GM19239 (cell line): ENCODE data around the gene TMEM89.

Source experiments
- DNase-seq: peaks from one replicate; pipeline ENCODE4 v3.0.0; 2011; ENCODE audit warnings: low spot score; ENCODE audit not compliant: insufficient read length
- FAIRE-seq: peaks from 2 replicates; lab custom pipeline; 2011; peaks lifted over from hg19 to GRCh38; lab: Jason Lieb, UNC

TMEM89 gene, protein sequence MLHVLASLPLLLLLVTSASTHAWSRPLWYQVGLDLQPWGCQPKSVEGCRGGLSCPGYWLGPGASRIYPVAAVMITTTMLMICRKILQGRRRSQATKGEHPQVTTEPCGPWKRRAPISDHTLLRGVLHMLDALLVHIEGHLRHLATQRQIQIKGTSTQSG

DNA sequence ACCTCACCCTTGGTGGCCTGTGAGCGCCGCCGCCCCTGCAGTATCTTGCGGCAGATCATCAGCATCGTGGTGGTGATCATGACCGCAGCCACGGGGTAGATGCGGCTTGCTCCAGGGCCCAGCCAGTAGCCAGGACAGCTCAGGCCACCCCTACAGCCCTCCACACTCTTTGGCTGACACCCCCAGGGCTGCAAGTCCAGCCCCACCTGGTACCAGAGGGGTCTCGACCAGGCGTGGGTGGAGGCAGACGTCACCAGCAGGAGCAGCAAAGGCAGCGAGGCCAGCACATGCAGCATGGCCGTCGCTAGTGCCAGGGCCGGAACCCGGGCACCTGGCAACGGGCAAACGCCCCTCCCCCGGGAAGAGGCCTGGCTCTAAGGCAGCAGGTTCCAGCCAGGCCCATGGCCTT, at the start of gene TMEM89:
TMEM89 (minus strand) TSS at position 309 of the 409 bp plus-strand sequence; CDS start at position 296, 13 bp downstream.
- FAIRE-seq: no peak
- no peak for DNase-seq

DNA sequence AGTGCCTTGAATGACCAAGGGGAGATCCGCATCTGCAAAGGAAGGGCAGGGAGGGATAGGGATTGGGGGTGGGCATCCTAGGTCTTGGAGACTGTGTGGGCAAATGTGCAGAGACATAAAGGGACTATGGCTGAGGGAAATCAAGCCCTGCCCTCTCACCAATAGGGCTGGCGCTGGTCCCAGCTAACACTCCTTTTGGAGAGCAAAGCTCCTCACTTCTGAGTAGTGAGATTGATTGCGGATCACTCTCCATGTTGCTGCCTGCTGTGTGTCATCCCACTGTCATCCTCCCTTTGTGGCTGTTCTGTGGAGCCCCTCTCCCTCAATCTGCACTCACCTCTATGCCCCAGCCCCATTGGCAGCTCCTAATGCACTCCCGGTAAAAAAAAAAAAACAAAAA, 43.4 kb upstream of the TMEM89 start:
- no peak for DNase-seq
- FAIRE-seq: no peak

DNA sequence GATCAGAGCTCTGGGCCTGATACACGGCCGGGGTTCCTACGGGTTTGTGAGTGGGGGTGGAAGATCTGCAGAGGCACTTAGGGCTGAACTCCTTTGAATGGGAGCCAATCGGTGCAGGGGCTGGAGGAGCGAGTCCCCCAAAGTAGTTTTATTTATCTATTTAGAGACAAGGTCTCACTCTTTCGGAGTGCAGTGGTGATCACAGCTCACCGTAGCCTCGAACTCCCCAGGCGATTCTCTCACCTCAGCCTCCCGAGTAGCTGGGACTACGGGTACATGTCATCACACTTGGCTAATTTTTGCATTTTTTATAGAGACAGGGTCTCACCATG, 42.7 kb upstream of the TMEM89 start:
- no peak for FAIRE-seq
- no peak for DNase-seq

DNA sequence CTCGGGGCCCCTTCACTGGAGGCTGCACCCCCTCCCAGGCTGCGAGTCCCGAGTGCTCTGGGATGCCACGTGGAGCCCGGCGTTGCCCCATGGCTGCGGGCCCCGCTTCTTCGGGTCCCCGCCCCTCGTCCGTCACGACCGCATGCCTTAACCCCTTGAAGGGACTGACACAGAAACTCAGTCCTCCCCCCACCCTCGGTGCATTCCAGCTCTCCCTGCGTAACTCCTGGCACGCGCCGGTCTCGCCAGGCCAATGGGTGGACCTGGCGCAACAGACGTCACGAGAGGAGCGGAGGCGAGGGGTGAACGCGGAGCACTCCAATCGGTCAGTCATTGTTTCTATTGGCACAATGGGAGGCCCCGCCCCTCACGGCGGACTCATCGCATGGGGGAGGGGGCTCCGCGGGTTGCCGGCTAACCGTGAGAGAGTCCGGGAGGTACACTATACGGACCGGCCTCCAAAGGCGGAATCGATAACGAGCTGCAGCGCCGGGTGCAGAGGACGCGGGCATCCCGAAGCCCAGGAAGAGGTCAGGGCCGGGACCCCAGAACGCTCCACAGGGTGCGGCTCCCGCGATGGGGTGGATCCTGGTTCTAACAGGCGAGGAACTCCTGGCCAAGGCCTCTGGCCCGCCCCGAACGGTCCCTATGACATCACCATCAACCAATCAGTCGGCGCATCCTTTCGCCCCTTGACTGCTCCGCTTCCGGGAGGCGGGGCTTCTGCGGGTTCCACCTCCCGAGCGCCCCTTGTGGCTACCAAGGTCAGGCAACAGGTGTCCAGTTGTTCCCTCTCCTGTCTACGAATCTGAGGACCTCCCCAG, 42.1 kb upstream of the TMEM89 start:
- peak; percentile 99 for DNase-seq
- peak; percentile 98 for FAIRE-seq

DNA sequence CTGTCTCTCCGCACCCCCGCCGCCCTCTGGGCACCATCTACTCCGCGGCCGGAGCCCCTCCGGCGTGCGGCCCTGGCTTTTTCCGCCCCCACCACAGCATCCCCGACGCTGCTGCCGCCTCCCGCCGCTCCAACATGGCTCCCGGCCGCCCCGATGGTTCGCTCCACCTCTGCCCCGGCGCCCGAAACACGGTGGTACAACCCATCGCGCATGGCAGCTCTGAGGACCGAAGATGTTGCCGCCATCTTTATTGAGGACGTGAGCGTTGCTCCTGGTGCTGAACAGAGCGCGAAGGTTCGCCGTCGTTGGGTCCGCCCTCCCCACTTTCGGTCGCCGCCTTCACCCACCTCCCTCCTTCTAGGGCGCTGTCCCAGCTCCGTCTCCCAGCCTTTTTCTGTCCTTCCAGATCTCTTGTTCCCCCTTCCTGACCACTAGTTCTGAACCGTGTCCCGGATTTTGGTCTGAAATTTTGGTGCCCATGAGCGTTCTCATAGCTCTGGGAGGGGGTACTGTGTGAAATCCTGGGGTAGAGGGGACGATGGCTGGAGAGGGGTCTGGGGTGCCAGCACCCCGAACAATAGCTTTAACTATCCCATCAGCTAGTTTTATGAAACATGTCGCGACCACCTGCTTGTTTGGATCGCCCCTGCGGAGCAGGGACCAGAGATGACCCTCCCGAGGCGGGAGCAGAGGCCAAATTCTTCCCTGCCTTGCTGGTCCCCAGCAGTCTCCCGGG, 41.4 kb upstream of the TMEM89 start, which contains the start of gene CELSR3:
CELSR3 (minus strand) TSS at position 134 of the 736 bp plus-strand sequence. CDS start 252 bp downstream, outside the sequence.
- FAIRE-seq (peak; percentile 85), DNase-seq (peak; percentile 54)

DNA sequence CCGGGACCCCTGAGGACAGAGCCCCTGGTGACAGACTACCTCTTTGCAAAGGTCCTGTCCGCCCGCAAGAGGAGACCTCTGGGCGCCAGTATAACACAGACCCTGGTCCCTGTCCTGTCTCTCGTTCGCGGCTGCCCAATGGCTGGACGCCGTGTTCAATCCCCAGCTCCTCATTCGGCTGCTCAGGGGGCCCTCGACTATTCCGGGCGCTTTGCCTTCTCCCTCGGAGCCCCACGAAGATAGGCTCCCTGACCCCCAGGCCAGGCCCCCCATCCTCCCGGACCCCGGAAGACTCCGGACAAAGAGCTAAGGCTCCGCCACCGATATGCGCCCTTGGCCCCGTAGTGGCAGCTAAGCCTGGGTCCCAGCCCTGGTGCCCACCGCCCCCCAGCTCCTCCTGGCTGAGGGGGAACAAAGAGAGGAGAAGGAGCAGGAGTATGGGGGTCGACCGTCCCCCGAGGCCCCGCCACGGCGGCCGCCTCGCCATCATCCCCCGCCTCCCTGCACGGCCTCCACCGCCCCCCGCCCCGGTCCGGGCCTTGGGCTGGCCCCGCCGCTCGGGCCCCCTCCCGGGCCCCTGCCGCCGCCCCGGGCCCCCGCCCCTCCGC, 40.7 kb upstream of the TMEM89 start:
- DNase-seq: no peak
- no peak for FAIRE-seq

DNA sequence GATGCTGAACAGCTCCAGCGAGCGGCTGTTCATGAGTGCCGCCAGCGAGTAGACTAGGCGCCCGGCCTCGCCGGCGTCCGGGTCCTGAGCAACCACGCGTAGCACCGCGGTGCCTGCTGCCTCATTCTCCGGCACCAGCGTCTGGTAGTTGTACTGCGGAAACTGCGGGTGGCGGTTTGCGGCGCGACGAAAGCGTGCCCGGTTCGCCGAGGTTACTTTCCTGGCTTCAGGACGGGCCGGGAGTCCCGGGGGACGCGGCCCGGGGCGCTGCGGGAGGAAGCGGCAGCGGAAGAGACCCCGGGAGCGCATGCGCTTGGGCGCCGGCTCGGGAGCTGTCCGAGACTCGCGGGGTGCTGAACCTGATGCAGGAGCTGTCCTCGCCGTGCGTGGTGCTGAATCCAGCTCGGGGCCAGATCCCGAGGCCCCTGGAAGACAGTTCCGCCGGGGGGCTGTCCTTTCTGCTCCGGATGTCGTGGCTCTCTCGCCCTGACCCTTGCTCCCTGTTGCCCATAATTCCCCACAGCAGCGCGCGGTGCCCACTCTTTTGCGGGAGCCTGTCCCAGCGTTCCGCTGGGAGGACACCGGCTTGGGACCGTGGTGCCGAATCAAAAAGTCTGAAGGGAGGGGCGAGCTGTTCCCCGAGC, 40.1 kb upstream of the TMEM89 start:
- DNase-seq: peak; percentile 79
- no peak for FAIRE-seq

DNA sequence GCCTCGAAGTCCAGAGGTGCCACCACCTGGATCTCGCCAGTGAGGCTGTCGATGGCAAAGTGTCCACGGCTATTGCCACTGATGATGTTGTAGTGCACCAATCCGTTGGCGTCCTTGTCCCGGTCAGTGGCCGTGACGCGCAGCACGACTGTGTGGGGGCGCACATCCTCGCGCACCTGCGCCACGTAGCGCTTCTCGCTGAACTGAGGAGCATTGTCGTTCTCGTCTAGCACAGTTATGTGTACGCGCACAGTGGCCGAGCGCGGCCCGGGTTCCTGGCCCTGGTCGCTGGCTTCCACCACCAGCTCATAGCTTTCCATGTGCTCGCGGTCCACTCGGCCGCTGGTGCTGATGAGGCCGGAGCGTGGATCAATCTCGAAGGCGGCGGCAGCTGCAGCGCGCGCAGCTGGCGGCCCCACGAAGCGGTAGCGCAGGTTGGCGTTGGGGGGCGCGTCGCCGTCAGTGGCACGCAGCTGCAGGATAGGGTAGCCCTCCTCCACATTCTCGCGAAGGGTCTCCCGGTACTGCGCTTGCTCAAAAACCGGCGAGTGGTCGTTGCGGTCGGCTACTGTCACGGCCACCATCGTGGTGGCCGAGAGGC, 39.3 kb upstream of the TMEM89 start:
- no peak for DNase-seq
- no peak for FAIRE-seq

DNA sequence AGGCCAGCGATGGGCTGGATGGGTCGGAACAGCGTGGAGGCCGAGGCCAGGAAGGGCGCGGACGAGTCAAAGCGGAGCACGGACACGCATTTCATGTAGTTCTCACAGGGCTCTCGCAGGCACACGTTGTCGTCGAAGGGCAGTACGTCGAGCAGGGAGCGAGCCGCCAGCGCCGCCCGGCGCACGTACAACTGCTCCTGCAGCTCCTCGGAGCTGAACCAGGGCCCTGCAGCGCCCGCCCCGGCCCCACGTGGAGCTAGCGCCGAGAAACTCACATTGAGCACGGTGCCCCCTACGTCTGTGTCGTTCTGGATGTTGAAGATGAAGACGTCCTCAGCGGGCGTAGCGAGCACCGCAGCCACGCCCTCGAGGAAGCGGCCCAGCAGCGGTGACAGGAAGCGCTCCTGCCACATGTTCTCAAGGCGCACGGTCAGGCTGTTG, 35.3 kb upstream of the TMEM89 start:
- DNase-seq: no peak
- no peak for FAIRE-seq

DNA sequence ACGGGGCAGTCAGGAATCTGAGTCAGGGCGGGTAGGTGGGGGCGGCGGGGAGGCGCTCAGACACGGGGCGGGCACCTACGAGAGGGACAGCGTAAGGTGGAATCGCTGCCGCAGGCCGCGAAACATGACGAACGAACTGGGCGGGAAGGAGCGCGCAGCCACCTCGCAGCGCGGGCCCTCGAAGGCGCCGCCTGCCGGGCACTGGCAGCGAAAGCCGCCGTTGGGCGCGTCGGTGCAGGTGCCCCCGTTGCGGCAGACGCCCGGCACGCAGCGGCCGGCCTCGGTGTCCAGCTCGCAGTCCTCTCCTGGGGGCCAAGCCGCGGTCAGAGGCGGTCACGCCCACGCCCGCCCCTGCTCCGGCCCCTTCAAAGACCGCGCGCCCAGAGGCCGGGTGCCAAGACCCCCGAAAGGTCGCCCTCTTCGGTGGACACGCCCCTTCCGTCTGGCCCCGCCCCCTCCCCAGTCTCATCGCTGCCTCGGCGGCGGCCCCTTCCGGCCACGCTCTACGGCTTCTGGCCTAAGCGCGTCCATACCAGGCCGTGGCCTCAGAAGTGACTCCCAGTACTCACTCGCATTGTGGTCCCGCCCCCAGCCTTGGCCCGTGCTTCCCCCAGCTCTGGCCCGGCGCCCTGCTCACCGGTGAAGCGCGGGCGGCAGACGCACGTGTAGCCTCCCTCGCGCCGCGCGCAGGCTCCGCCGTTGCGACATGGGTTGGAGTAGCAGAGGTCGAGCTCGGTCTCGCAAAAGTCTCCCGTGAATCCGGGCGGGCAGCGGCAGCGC, 34.7 kb upstream of the TMEM89 start:
- peak; percentile 95 for DNase-seq
- peak; percentile 87 for FAIRE-seq

DNA sequence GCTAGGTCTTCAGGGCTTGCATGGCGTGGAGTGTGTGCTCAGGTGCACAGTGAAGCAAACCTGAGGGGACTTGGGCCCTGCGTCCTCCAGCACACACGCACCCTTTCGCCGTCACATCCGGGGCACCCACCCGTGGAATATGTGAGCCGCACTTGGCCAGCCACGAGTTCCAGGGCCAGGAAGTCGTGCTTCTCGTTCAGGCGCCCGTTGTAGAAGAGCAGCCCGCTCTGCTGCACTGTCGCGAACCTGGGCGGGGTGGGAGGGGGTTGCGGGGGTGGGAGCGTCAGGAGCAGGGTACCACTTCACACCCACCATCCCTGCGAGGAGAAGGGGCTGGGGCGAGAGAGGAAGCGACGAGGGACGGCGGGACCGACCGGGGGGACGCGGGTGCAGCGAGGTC, 34.0 kb upstream of the TMEM89 start:
- DNase-seq (no peak), FAIRE-seq (no peak)

DNA sequence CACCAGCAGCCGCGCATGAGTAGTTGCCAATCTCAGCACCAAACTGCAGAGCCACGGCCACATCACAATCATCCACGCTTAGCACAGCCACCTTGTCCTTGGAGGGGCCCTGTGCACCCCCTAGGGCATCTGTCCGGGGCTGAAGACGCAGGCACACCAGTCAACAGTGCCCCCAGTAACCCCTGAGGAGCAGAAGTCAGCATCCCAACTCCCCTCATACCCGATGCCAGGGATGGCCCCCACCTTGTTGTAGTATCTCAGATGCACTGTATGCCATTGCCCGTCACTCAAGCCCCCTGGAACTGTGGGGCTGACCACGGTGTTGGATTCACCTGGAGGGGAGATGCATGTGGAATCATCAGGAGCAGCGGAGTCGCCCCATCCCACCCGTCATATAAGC, 33.5 kb upstream of the TMEM89 start:
- DNase-seq (no peak), FAIRE-seq (no peak)

DNA sequence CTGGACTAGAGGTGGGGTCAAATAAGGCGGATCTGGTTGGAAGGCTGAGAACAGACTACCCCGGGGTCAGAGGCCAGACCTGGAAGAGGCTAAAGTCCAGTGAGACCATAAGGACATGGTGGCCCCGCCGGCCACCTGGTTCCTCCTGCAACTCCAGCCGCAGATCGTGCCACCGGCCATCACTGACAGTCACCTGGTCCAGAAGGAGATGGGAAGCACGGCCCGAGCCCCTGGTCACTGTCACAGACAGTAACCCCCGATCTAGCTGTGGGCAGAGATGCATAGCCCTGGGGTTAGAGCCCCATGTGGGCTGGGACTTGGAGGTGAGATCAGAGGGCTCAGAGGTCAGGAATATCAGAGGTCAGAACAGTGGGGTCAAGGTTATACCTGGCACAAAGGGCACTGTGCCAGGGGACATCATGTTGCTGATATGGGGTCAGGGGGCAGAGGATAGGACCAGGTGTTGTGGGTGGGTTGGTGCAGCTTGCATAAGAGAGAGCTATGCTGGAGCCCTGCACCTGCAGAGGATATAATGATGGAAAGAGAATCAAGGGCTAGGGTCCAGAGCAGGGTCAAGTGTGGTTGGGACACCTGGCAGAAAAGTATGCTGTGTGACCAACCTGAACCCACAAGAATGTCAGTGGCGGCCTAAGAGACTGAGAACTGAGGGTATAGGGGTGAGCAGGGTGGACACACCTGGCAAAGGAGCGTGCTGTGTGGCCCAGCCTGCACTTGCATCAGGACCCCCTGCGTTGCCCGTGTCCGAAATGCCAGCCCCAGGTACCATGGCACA, 31.6 kb upstream of the TMEM89 start:
- DNase-seq (no peak), FAIRE-seq (no peak)

DNA sequence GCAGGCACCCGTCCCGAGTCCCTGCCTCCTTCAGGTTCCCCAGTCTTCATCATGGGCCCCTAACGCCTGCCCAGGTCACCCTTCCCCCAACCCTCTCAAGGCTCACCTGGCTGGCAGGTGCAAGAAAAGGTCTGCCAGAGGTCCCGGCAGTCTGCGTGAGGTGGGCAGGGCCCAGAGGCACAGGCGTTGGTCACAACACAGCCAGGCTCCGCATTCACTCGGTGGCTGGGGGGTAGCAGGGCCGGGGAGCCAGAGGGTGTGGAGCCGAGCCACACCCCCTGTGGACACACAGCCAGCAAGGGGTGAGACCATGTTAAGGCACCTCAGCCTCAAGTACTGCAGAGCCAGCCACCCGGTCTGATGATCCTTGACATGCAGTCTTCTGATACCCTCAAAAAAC, 30.2 kb upstream of the TMEM89 start:
- FAIRE-seq: no peak
- no peak for DNase-seq

DNA sequence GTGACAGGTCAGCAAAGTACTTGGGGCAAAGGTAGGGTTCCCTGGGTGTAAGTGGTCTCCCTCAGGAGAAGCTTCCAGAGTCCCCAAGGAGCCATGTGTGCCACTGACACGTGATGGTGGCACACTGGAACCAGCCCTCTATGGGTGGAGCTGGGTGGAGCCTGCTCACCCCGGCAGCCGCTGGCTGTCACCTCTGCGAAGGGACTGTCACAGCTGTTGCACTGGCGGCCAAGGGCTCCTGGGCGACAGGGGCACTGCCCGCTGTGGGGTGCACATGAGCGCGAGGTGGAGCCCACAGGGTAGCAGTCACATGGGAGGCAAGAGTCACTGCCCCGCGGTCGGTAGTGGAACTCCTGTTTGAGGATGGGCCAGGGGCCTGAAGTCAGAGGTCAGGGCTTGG, 29.2 kb upstream of the TMEM89 start:
- DNase-seq: no peak
- FAIRE-seq: no peak

DNA sequence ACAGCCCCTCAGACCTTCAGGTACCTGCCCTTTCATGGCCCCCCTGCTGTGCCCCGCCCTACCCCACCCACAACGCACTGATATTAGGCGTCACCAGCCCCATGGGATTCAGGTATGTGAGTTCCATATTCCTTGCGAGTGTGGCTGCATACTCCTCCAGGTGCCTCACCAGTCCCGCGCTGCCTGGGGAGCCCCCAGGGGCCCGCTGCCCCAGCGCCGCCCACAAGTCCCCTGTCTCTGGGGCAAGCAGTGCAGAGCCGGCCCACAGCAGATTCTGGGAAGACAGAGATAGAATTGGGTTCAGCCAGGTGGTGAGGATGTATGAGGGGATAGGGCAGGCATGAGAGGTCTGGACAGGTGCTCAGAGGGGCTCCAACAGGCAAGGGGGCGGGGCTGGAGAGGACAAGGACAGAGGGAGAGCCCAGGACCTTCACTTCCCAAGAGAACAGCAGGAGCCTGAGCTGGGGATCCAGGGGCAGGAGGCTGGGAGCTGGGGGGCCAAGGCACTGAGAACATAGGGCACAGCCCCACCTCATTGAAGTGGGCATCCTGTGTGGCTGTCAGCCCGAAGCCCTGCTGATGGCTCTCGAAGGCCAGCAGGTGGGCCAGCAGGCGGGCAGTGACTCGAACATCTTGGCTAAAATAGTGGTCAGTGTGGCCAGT, 26.8 kb upstream of the TMEM89 start:
- FAIRE-seq: no peak

DNA sequence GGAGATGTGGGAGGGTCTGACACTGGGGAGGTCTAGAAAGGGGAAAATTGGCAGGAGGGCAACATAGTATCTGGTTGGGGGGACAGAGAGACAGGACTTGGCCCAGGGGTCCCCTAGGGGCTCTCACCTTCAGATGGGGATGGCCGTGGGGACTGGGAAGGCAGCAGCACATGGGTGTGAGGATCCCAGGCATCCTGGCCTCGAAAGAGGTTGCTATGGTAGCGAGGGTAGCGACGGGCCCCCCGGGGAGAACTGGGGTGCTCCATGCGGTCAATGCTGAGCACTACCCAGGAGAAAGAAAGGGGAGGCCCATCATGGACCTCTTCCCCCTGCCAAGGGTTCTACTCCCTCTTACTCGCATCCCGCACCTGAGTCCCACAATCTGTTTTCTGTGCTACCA, 26.1 kb upstream of the TMEM89 start:
- DNase-seq: no peak

More for the DNA sequence above, 26.8 kb upstream of the TMEM89 start:
- DNase-seq: no peak

More for the DNA sequence above, 26.1 kb upstream of the TMEM89 start:
- FAIRE-seq: no peak
